HepG2 (cell line): ENCODE measurements around the gene TMEM151A. TPM values are rescaled to one million over a fixed set of nuclear protein-coding genes. Genes with fewer than 3 reads are reported as not detected.

Experiments used
- KDM2A ChIP-seq: sonication (generic); formaldehyde crosslinking; IDR thresholded peaks from 2 replicates; pipeline ENCODE4 v1.4.0; 2020; ENCODE audit warnings: low read depth, missing genetic modification reagents, borderline replicate concordance
- LCORL ChIP-seq, 2 experiments: fragments of 450-650 bp in 1 of 2; sonication (generic) in 1 of 2; formaldehyde crosslinking in 1 of 2; IDR thresholded peaks; 2 replicates each; pipeline versions ENCODE4 v1.5.0 to v1.6.1; 2017 to 2020; ENCODE audit warnings: antibody characterized with exemption in 1 of 2, missing genetic modification reagents in 1 of 2
- NAIF1 ChIP-seq: sonication (generic); formaldehyde crosslinking; IDR thresholded peaks from 2 replicates; pipeline ENCODE4 v1.5.0; 2020; ENCODE audit warnings: mild to moderate bottlenecking, missing genetic modification reagents, borderline replicate concordance
- PHF8 ChIP-seq: sonication (generic); formaldehyde crosslinking; IDR thresholded peaks from 2 replicates; pipeline ENCODE4 v1.5.0; 2020; ENCODE audit warnings: missing genetic modification reagents
- POLR2AphosphoS2 ChIP-seq: IDR thresholded peaks from 2 replicates; pipeline ENCODE4 v1.6.1; 2011; ENCODE audit warnings: low read depth, low read length, improper control_type of control experiment
- SIX4 ChIP-seq: sonication (generic); formaldehyde crosslinking; IDR thresholded peaks from 2 replicates; pipeline ENCODE4 v1.4.0; 2020; ENCODE audit warnings: missing genetic modification reagents
- SNAPC4 ChIP-seq: sonication (generic); formaldehyde crosslinking; IDR thresholded peaks from 2 replicates; pipeline ENCODE4 v1.4.0; 2020; ENCODE audit warnings: mild to moderate bottlenecking, missing genetic modification reagents
- TFE3 ChIP-seq: IDR thresholded peaks from 2 replicates; pipeline ENCODE4 v1.6.1; 2016
- THYN1 ChIP-seq: sonication (generic); formaldehyde crosslinking; IDR thresholded peaks from 2 replicates; pipeline ENCODE4 v1.8.1; 2023; ENCODE audit warnings: low read depth, mild to moderate bottlenecking, moderate library complexity, missing genetic modification reagents, borderline replicate concordance
- ZBTB33 ChIP-seq: sonication (generic); formaldehyde crosslinking; IDR thresholded peaks from 2 replicates; pipeline ENCODE4 v1.4.0; 2020; ENCODE audit warnings: missing genetic modification reagents
- ZFP90 ChIP-seq: sonication (generic); formaldehyde crosslinking; IDR thresholded peaks from 2 replicates; pipeline ENCODE4 v1.8.0; 2022; ENCODE audit warnings: missing genetic modification reagents, mild to moderate bottlenecking, inconsistent platforms, borderline replicate concordance
- ZNF460 ChIP-seq: sonication (generic); formaldehyde crosslinking; IDR thresholded peaks from 2 replicates; pipeline ENCODE4 v1.5.1; 2020; ENCODE audit warnings: missing genetic modification reagents, mild to moderate bottlenecking, borderline replicate concordance
- ZNF547 ChIP-seq: sonication (generic); formaldehyde crosslinking; IDR thresholded peaks from 2 replicates; pipeline ENCODE4 v1.5.1; 2020; ENCODE audit warnings: mild to moderate bottlenecking, missing genetic modification reagents
- ZNF562 ChIP-seq: sonication (generic); formaldehyde crosslinking; IDR thresholded peaks from 2 replicates; pipeline ENCODE4 v1.8.0; 2022; ENCODE audit warnings: missing genetic modification reagents, borderline replicate concordance
- polyA plus RNA-seq, 8 experiments: library from polyadenylated mRNA; depleted of rRNA in 3 of 8; stranded (reverse) in 7 of 8; unstranded in 1 of 8; fragments of >200 nt; fragmentation: Illumina TruSeq in 4 of 8; extraction: Trizol in 4 of 8; gene quantifications; 2 replicates each; pipeline versions ENCODE4 v1.2.1 to v1.2.3, GENCODE V29; 2011 to 2016; ENCODE audit warnings: low read depth in 4 of 8, missing spikeins in 1 of 8, mixed read lengths in 1 of 8; ENCODE audit not compliant: insufficient read depth in 1 of 8
- total RNA-seq, 5 experiments: library from RNA; depleted of rRNA; stranded (reverse); fragments of >200 nt; fragmentation: Illumina TruSeq; extraction: Trizol; gene quantifications; 2 replicates each; pipeline ENCODE4 v1.2.3, GENCODE V29; 2016; ENCODE audit warnings: low read depth in 1 of 5
- TF ChIP-seq, protein P1 (sequence below): sonication (generic); formaldehyde crosslinking; IDR thresholded peaks from 2 replicates; pipeline ENCODE4 v1.4.0; 2020; ENCODE audit warnings: mild to moderate bottlenecking, low read depth, missing genetic modification reagents
- TF ChIP-seq, protein P2 (sequence below): sonication (generic); formaldehyde crosslinking; conservative IDR thresholded peaks from 2 replicates; pipeline ENCODE4 v1.4.0; 2020; ENCODE audit warnings: missing genetic modification reagents

The TMEM151A gene
- total and polyA plus RNA-seq, 2 of the 13 experiments (the other 11 are each of a cell fraction or from before 2014, with no cell fraction given), result 0.18 to 0.33 TPM

DNA sequence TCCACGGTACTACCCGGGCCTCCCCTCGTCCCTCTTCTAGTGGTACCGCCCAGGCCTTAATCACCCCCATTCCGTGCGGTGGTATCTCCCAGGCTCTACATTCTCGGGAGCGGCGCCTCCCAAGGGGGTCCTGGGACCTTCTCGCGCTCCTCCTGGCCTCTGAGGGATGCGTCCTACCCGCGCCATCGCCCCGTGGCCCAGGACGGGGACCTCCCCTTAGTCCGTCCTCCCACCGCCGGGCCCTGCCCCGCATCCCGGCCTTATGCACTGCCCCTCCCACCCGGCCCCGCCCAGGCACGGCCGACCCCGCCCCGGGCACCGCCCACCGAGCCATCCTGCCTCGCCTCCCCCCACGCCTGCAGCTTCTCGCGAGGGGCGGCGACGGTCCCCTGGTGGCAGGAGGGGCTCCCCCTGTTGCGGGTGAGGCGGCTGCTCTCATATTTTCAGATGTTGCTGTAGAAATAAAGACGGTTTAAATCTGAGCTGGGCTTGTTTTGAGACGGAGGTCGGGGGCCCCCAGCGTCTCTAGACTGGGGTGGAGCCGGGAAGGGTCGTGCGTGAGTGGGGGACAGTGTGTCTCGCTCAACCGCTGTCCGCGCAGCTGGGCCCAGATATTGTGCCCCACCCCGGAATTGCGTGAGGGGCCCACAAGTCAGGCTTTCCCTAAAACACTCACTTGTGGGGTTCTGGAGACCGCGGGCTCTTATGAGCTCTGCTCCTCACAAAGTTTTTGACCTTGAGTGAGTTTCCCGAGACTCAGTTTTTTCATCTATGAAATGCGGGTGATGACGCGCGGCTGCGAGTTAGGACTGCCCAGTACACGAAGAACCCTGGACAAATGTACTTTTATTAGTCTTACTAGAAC, 24.1 kb upstream of the TMEM151A start (continued):
- TF ChIP-seq SNAPC4 (CRISPR knock-in tag) (no peak), PHF8 (CRISPR knock-in tag) (peak; percentile 35), NAIF1 (CRISPR knock-in tag) (no peak), LCORL (IDR thresholded peaks at IDR 0.05) (no peak), LCORL (CRISPR knock-in tag; IDR thresholded peaks at IDR 0.05) (peak; percentile 18; the same call in 1 of the 2 replicates), ZFP90 (CRISPR knock-in tag) (no peak), ZNF547 (CRISPR knock-in tag) (no peak), THYN1 (CRISPR knock-in tag) (no peak), ZBTB33 (CRISPR knock-in tag) (0 out of 2 replicates have a peak, but pooled peaks have one; percentile 5), SIX4 (CRISPR knock-in tag) (no peak), KDM2A (CRISPR knock-in tag) (peak; percentile 80), ZNF460 (CRISPR knock-in tag) (no peak), TFE3 (no peak), POLR2AphosphoS2 (no peak), ZNF562 (CRISPR knock-in tag) (no peak)
- TF ChIP-seq, protein P1, sequence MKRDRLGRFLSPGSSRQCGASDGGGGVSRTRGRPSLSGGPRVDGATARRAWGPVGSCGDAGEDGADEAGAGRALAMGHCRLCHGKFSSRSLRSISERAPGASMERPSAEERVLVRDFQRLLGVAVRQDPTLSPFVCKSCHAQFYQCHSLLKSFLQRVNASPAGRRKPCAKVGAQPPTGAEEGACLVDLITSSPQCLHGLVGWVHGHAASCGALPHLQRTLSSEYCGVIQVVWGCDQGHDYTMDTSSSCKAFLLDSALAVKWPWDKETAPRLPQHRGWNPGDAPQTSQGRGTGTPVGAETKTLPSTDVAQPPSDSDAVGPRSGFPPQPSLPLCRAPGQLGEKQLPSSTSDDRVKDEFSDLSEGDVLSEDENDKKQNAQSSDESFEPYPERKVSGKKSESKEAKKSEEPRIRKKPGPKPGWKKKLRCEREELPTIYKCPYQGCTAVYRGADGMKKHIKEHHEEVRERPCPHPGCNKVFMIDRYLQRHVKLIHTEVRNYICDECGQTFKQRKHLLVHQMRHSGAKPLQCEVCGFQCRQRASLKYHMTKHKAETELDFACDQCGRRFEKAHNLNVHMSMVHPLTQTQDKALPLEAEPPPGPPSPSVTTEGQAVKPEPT (CRISPR knock-in tag), result no peak
- TF ChIP-seq, protein P2, sequence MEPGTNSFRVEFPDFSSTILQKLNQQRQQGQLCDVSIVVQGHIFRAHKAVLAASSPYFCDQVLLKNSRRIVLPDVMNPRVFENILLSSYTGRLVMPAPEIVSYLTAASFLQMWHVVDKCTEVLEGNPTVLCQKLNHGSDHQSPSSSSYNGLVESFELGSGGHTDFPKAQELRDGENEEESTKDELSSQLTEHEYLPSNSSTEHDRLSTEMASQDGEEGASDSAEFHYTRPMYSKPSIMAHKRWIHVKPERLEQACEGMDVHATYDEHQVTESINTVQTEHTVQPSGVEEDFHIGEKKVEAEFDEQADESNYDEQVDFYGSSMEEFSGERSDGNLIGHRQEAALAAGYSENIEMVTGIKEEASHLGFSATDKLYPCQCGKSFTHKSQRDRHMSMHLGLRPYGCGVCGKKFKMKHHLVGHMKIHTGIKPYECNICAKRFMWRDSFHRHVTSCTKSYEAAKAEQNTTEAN, result peak; percentile 41; the same call in 1 of the 2 replicates
